ENCODE data around the gene KCNA3.
"Not testable (repeated sequence)": the region's sequence is repeated elsewhere in the genome, so short reads cannot be mapped to it uniquely, and the experiment has no call there.

KCNA3 gene

GRCh38 chr1:110676970-110677369 lies 2.2 kb upstream of the KCNA3 start:
- no peak for DNase-seq

GRCh38 chr1:110675060-110675791 lies 486 bp upstream of the KCNA3 start:
- no peak for DNase-seq

GRCh38 chr1:110673805-110674336 lies 869 bp downstream of the KCNA3 start:
- peak in 1 of 2 donors; percentile 41 for DNase-seq

- DNase-seq, result peak; percentile 24 to 26
These were observed 1.5 kb downstream of the KCNA3 start for GRCh38 chr1:110673197-110673701.

- DNase-seq, result peak; percentile 7 to 26
These were observed 2.0 kb downstream of the KCNA3 start for GRCh38 chr1:110672753-110673108.

- peak; percentile 67 to 78 for DNase-seq
These were observed 2.6 kb downstream of the KCNA3 start for GRCh38 chr1:110672001-110672752.

- no peak for DNase-seq
These were observed 3.4 kb downstream of the KCNA3 start for GRCh38 chr1:110671361-110671760.

- DNase-seq, result no peak
These were observed 6.2 kb downstream of the KCNA3 start for GRCh38 chr1:110668549-110668948.

GRCh38 chr1:110667776-110668175 lies 7.0 kb downstream of the KCNA3 start:
- DNase-seq, result no peak

- no peak for DNase-seq
These were observed 11.5 kb downstream of the KCNA3 start for GRCh38 chr1:110663241-110663640.

GRCh38 chr1:110659559-110659958 lies 15.2 kb downstream of the KCNA3 start:
- DNase-seq, result not testable (repeated sequence)

- DNase-seq, result no peak
These were observed 17.4 kb downstream of the KCNA3 start for GRCh38 chr1:110657351-110657750.

- DNase-seq, result no peak
These were observed 24.1 kb downstream of the KCNA3 start for GRCh38 chr1:110650609-110651008.

GRCh38 chr1:110648417-110648816 lies 26.3 kb downstream of the KCNA3 start:
- DNase-seq, result no peak

GRCh38 chr1:110647254-110647891 lies 27.4 kb downstream of the KCNA3 start:
- no peak for DNase-seq

GRCh38 chr1:110645821-110646735 lies 28.7 kb downstream of the KCNA3 start:
- no peak for DNase-seq

GRCh38 chr1:110645211-110645610 lies 29.5 kb downstream of the KCNA3 start:
- DNase-seq, result no peak

GRCh38 chr1:110643879-110644472 lies 30.8 kb downstream of the KCNA3 start:
- DNase-seq, result no peak

GRCh38 chr1:110639724-110640386 lies 34.9 kb downstream of the KCNA3 start:
- no peak for DNase-seq

- no peak for DNase-seq
These were observed 36.2 kb downstream of the KCNA3 start for GRCh38 chr1:110638556-110638955.

- no peak for DNase-seq
These were observed 36.7 kb downstream of the KCNA3 start for GRCh38 chr1:110638058-110638457.

Data from stimulated activated CD4-positive, alpha-beta T cell treated with anti-CD3 and anti-CD28 coated beads, Interleukin-2, amount 100 ng/mL, for 24 hours (primary cell).